HEK293T (cell line): ENCODE data around the gene ZNF771.

Source experiments
- CTCF ChIA-PET: fragments of 350-600 bp; formaldehyde crosslinking; extraction: SDS; loops from one replicate; lab custom pipeline; 2021; ENCODE audit warnings: antibody characterized with exemption, inconsistent platforms; lab: Yijun Ruan, JAX
- POLR2A ChIA-PET: fragments of 350-600 bp; formaldehyde crosslinking; extraction: SDS; loops from one replicate; lab custom pipeline; 2020; ENCODE audit warnings: antibody characterized with exemption, inconsistent platforms; lab: Yijun Ruan, JAX
- DNase-seq: peaks from one replicate; pipeline ENCODE4 v3.0.0; 2012; ENCODE audit warnings: mixed read lengths; ENCODE audit errors: extremely low spot score
- ARNT ChIP-seq: fragments of 450-650 bp; IDR thresholded peaks from 2 replicates; pipeline ENCODE4 v1.6.1; 2017; ENCODE audit warnings: mild to moderate bottlenecking
- BHLHE40 ChIP-seq: fragments of 450-650 bp; IDR thresholded peaks from 2 replicates; pipeline ENCODE4 v1.6.1; 2016; ENCODE audit warnings: mild to moderate bottlenecking, moderate library complexity, borderline replicate concordance
- CTBP1 ChIP-seq: fragments of 450-650 bp; IDR thresholded peaks from 2 replicates; pipeline ENCODE4 v1.6.1; 2016; ENCODE audit warnings: borderline replicate concordance
- ELF4 ChIP-seq: fragments of 450-650 bp; IDR thresholded peaks from 2 replicates; pipeline ENCODE4 v1.6.1; 2017; ENCODE audit warnings: antibody characterized with exemption
- FOXA1 ChIP-seq: fragments of 450-650 bp; IDR thresholded peaks from 2 replicates; pipeline ENCODE4 v1.6.1; 2016; ENCODE audit warnings: mild to moderate bottlenecking
- FOXK2 ChIP-seq: fragments of 450-650 bp; IDR thresholded peaks from 2 replicates; pipeline ENCODE4 v1.6.1; 2016; ENCODE audit warnings: mild to moderate bottlenecking
- FOXM1 ChIP-seq: fragments of 450-650 bp; IDR thresholded peaks from 2 replicates; pipeline ENCODE4 v1.6.1; 2017; ENCODE audit warnings: mild to moderate bottlenecking, borderline replicate concordance
- HDGF ChIP-seq: fragments of 450-650 bp; IDR thresholded peaks from 2 replicates; pipeline ENCODE4 v1.6.1; 2017; ENCODE audit warnings: antibody characterized with exemption, borderline replicate concordance
- L3MBTL2 ChIP-seq: fragments of 450-650 bp; conservative IDR thresholded peaks from 2 replicates; pipeline ENCODE4 v1.6.1; 2016; ENCODE audit warnings: mild to moderate bottlenecking
- LEF1 ChIP-seq: fragments of 450-650 bp; IDR thresholded peaks from 2 replicates; pipeline ENCODE4 v1.6.1; 2017; ENCODE audit warnings: mild to moderate bottlenecking, borderline replicate concordance
- NFRKB ChIP-seq: fragments of 450-650 bp; IDR thresholded peaks from 2 replicates; pipeline ENCODE4 v1.6.1; 2016; ENCODE audit warnings: mild to moderate bottlenecking, moderate library complexity
- PKNOX1 ChIP-seq: fragments of 450-650 bp; IDR thresholded peaks from 2 replicates; pipeline ENCODE4 v1.6.1; 2016
- SP1 ChIP-seq: fragments of 450-650 bp; IDR thresholded peaks from 2 replicates; pipeline ENCODE4 v1.6.1; 2017
- SUZ12 ChIP-seq: fragments of 450-650 bp; IDR thresholded peaks from 2 replicates; pipeline ENCODE4 v1.6.1; 2016; ENCODE audit warnings: mild to moderate bottlenecking
- TARDBP ChIP-seq: fragments of 450-650 bp; IDR thresholded peaks from 2 replicates; pipeline ENCODE4 v1.6.1; 2016
- ZNF384 ChIP-seq: fragments of 450-650 bp; IDR thresholded peaks from 2 replicates; pipeline ENCODE4 v1.6.1; 2016

ZNF771 gene

GRCh38 chr16:30416047-30416603, 8.7 kb downstream of the ZNF771 start:
- no peak for DNase-seq
- CTCF ChIA-PET, result interaction anchor here (0.6 to 0.7 kb wide), 2 partner anchors 14 to 290 kb away, joined by 3 to 5 read pairs; partner anchors contain the start of gene DCTPP1
- TF ChIP-seq FOXM1, result no peak
- TF ChIP-seq L3MBTL2, result no peak
- no peak for TF ChIP-seq SP1
- no peak for TF ChIP-seq PKNOX1
- no peak for TF ChIP-seq ELF4
- no peak for TF ChIP-seq NFRKB
- no peak for TF ChIP-seq BHLHE40
- no peak for TF ChIP-seq SUZ12
- no peak for TF ChIP-seq LEF1
- TF ChIP-seq TARDBP, result no peak
- TF ChIP-seq FOXK2, result no peak
- no peak for TF ChIP-seq HDGF
- TF ChIP-seq CTBP1, result no peak
- TF ChIP-seq ARNT, result no peak
- TF ChIP-seq FOXA1, result no peak
- POLR2A ChIA-PET, result interaction anchor here (0.8 to 1.5 kb wide), 4 partner anchors 9 to 194 kb away, joined by 3 to 6 read pairs (median 4); partner anchors contain the start of genes DCTPP1, ZNF689, ZNF764 and ZNF771

DNA sequence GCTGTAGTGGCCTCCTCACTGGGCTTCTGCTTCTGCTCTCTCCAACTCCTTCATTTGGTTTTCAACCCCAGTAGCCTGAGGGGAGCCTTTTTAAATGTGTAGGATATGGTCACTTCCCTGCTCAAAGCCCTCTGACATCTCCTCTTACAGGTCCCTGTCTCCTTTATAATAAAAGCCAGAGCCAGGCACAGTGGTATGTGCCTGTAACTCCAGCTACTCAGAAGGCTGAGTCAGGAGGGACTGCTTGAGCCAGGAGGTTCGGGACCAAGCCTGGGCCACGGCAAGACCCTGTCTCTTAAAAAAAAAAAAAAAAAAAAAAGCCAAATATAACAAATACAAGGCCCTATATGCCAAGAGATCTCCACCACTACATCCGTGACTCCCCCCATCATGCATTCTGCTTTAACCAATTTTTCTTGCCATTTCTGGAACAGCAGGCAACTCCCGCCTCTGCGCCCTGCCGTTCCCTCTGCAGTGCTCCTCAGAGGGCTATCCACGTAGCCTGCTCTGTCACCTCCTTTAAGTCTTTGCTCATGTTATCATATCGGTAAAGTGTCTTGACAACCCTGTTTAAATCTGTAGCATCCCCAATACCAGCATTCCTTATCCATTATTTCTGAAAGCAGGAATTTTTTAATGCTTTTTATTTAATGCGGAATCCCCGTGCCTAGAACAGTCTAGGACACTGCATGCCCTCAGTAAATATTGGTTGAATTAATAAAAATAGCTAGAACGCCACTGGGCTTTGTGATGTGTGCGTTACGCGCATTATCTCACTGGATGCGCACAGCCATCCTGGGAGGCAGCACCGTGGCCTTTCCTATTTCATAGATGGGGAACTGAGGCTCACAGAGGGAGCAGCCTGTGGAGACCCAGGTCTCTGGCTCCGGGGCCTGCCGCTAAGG, 9.5 kb downstream of the ZNF771 start:
- ChIA-PET CTCF (no interaction called here), POLR2A (interaction anchor here (0.8 to 1.5 kb wide), 3 partner anchors 10 to 193 kb away, joined by 3 to 6 read pairs (median 5); partner anchors contain the start of genes DCTPP1, ZNF689 and ZNF771)
- TF ChIP-seq HDGF (no peak), L3MBTL2 (no peak), FOXM1 (no peak)
- DNase-seq, result no peak

DNA sequence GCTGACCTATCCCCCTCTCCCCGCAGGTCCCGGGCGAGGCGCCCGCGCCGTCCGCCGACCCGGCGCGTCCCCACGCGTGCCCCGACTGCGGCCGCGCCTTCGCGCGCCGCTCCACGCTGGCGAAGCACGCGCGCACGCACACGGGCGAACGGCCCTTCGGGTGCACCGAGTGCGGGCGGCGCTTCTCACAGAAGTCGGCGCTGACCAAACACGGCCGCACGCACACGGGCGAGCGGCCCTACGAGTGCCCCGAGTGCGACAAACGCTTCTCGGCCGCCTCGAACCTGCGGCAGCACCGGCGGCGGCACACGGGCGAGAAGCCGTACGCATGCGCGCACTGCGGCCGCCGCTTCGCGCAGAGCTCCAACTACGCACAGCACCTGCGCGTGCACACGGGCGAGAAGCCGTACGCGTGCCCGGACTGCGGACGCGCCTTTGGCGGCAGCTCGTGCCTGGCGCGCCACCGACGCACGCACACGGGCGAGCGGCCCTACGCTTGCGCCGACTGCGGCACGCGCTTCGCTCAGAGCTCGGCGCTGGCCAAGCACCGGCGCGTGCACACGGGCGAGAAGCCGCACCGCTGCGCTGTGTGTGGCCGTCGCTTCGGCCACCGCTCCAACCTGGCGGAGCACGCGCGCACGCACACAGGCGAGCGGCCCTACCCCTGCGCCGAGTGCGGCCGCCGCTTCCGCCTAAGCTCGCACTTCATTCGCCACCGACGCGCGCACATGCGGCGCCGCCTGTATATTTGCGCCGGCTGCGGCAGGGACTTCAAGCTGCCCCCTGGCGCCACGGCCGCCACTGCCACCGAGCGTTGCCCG, 10.3 kb downstream of the ZNF771 start:
- ChIA-PET POLR2A (interaction anchor here (1.7 kb wide), 1 partner anchor 12 kb away, joined by 5 read pairs; the partner anchor contains the start of gene DCTPP1), CTCF (interaction anchor here (1.9 to 2.3 kb wide), 2 partner anchors 9 to 12 kb away, joined by 4 to 6 read pairs; partner anchors contain the start of gene DCTPP1)
- peak; percentile 74 for TF ChIP-seq ARNT
- TF ChIP-seq BHLHE40, result no peak
- TF ChIP-seq PKNOX1, result no peak
- DNase-seq, result peak; percentile 63

GRCh38 chr16:30418350-30419181, 11.2 kb downstream of the ZNF771 start:
- ChIA-PET POLR2A (interaction anchor here (1.7 kb wide), 1 partner anchor 11 kb away, joined by 5 read pairs; the partner anchor contains the start of gene DCTPP1), CTCF (interaction anchor here (1.9 to 2.3 kb wide), 2 partner anchors 9 to 11 kb away, joined by 4 to 6 read pairs; partner anchors contain the start of gene DCTPP1)
- no peak for DNase-seq
- TF ChIP-seq TARDBP, result no peak
- no peak for TF ChIP-seq LEF1
- TF ChIP-seq BHLHE40, result no peak
- no peak for TF ChIP-seq L3MBTL2
- TF ChIP-seq FOXM1, result no peak
- TF ChIP-seq HDGF, result no peak
- no peak for TF ChIP-seq NFRKB
- TF ChIP-seq PKNOX1, result no peak
- no peak for TF ChIP-seq FOXA1
- TF ChIP-seq FOXK2, result no peak

GRCh38 chr16:30421010-30421409, 13.6 kb downstream of the ZNF771 start:
- CTCF ChIA-PET, result interaction anchor here (1.6 to 1.7 kb wide), 2 partner anchors 9 to 12 kb away, joined by 6 to 7 read pairs; partner anchors contain the start of gene DCTPP1

More at GRCh38 chr16:30421010-30421409, 13.6 kb downstream of the ZNF771 start:
- no peak for DNase-seq
- TF ChIP-seq NFRKB, result no peak
- no peak for TF ChIP-seq FOXM1
- TF ChIP-seq PKNOX1, result no peak
- no peak for TF ChIP-seq HDGF
- TF ChIP-seq FOXA1, result no peak
- no peak for TF ChIP-seq ELF4
- TF ChIP-seq L3MBTL2, result no peak
- no peak for TF ChIP-seq CTBP1
- TF ChIP-seq SUZ12, result no peak
- no peak for TF ChIP-seq SP1
- no peak for TF ChIP-seq TARDBP
- TF ChIP-seq FOXK2, result no peak
- no peak for TF ChIP-seq BHLHE40
- TF ChIP-seq ZNF384, result no peak
- no peak for TF ChIP-seq LEF1
- POLR2A ChIA-PET, result interaction anchor here (1.1 to 2.0 kb wide), 4 partner anchors 9 to 25 kb away, joined by 3 to 8 read pairs (median 3); partner anchors contain the start of gene DCTPP1
